Measurements from ENCODE around the gene TMEM178B.
"Not testable (repeated sequence)": the region's sequence is repeated elsewhere in the genome, so short reads cannot be mapped to it uniquely, and the experiment has no call there.

The TMEM178B gene

GRCh38 chr7:141073641-141074161, at the start of gene TMEM178B:
TMEM178B (plus strand) TSS chr7:141074064.
- no peak for DNase-seq

- no peak for DNase-seq
These were observed 49.2 kb upstream of the TMEM178B start for GRCh38 chr7:141024668-141025067.

- DNase-seq = no peak
These were observed 46.8 kb upstream of the TMEM178B start for GRCh38 chr7:141027043-141027442.

- DNase-seq = no peak
These were observed 45.1 kb upstream of the TMEM178B start for GRCh38 chr7:141028767-141029166.

GRCh38 chr7:141032539-141033323, 41.1 kb upstream of the TMEM178B start:
- not testable (repeated sequence) for DNase-seq

GRCh38 chr7:141038100-141038499, 35.8 kb upstream of the TMEM178B start:
- not testable (repeated sequence) for DNase-seq

GRCh38 chr7:141039376-141039775, 34.5 kb upstream of the TMEM178B start:
- DNase-seq = no peak

GRCh38 chr7:141042222-141043193, 31.4 kb upstream of the TMEM178B start:
- no peak for DNase-seq

GRCh38 chr7:141043616-141044015, 30.2 kb upstream of the TMEM178B start:
- no peak for DNase-seq

- DNase-seq = no peak
These were observed 28.6 kb upstream of the TMEM178B start for GRCh38 chr7:141045126-141045841.

GRCh38 chr7:141045842-141046620, 27.8 kb upstream of the TMEM178B start:
- no peak for DNase-seq

GRCh38 chr7:141053626-141054025, 20.2 kb upstream of the TMEM178B start:
- DNase-seq = no peak

GRCh38 chr7:141055146-141055545, 18.7 kb upstream of the TMEM178B start:
- no peak for DNase-seq

- no peak for DNase-seq
These were observed 16.1 kb upstream of the TMEM178B start for GRCh38 chr7:141057788-141058187.

- not testable (repeated sequence) for DNase-seq
These were observed 6.0 kb upstream of the TMEM178B start for GRCh38 chr7:141067856-141068255.

GRCh38 chr7:141071260-141071854, 2.5 kb upstream of the TMEM178B start:
- DNase-seq = peak; percentile 67 to 68

- no peak for DNase-seq
These were observed 1.9 kb upstream of the TMEM178B start for GRCh38 chr7:141071855-141072547.

GRCh38 chr7:141072548-141073172, 1.2 kb upstream of the TMEM178B start:
- peak; percentile 65 to 86 for DNase-seq

- DNase-seq = no peak
These were observed 657 bp upstream of the TMEM178B start for GRCh38 chr7:141073173-141073640.

Measured in hippocampal formation (tissue), 2 donors.